ENCODE measurements around the gene TEX26. TPM values are rescaled to one million over a fixed set of nuclear protein-coding genes. Genes with fewer than 3 reads are reported as not detected.

Gene TEX26
- total RNA-seq, 4 donors from 2014 or later: 1.2 TPM; not detected in 3

DNA sequence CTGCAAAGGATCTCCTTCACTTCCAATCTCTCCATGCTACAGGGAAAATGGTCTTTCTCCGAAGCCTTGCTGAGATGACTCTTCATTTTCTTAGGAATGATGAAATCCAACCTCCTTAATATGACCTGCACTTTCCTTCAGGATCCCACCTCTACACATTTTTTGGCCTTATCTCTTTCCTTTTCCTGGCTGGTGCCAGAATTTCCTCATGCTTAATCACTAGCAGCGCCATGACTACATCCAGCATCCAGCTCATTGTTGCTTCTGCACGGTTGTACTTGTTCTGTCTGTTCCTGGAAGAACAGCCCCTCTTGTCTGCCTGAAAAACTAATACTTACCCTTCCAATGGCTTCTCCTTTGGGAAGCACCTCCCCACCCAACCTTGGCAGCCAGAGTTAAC is 68.4 kb downstream of the TEX26 start:
- Histone ChIP-seq H3K36me3 (no peaks in the 10 kb centered on the region), H3K27me3 (no peaks in the 10 kb centered on the region), H3K4me1 (no peaks in the 10 kb centered on the region), H3K4me3 (no peak overlapping the region), H3K9me3 (no peaks in the 10 kb centered on the region), H3K27ac (no peak overlapping the region)
- TF ChIP-seq, protein P1, sequence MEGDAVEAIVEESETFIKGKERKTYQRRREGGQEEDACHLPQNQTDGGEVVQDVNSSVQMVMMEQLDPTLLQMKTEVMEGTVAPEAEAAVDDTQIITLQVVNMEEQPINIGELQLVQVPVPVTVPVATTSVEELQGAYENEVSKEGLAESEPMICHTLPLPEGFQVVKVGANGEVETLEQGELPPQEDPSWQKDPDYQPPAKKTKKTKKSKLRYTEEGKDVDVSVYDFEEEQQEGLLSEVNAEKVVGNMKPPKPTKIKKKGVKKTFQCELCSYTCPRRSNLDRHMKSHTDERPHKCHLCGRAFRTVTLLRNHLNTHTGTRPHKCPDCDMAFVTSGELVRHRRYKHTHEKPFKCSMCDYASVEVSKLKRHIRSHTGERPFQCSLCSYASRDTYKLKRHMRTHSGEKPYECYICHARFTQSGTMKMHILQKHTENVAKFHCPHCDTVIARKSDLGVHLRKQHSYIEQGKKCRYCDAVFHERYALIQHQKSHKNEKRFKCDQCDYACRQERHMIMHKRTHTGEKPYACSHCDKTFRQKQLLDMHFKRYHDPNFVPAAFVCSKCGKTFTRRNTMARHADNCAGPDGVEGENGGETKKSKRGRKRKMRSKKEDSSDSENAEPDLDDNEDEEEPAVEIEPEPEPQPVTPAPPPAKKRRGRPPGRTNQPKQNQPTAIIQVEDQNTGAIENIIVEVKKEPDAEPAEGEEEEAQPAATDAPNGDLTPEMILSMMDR (IDR thresholded peaks at IDR 0.05): no peak
- no peak for TF ChIP-seq POLR2A (IDR thresholded peaks at IDR 0.05)
- intact Hi-C loops (cut with DNase I; ENCODE audit: low total_unique reads): no loop called here
- no peak for DNase-seq

- no peak for DNase-seq
- H3K4me3 ChIP-seq: no peak overlapping the region
- no peaks in the 10 kb centered on the region for H3K4me1 ChIP-seq
- intact Hi-C loops (cut with DNase I; ENCODE audit: low total_unique reads): no loop called here
- no peaks in the 10 kb centered on the region for H3K27me3 ChIP-seq
- no peak for TF ChIP-seq POLR2A (IDR thresholded peaks at IDR 0.05)
- TF ChIP-seq, protein P1 (IDR thresholded peaks at IDR 0.05): no peak
- H3K27ac ChIP-seq: no peak overlapping the region
- no peaks in the 10 kb centered on the region for H3K9me3 ChIP-seq
- H3K36me3 ChIP-seq: no peaks in the 10 kb centered on the region
Measured at GRCh38 chr13:31001647-31002046, 69.2 kb downstream of the TEX26 start.

DNA sequence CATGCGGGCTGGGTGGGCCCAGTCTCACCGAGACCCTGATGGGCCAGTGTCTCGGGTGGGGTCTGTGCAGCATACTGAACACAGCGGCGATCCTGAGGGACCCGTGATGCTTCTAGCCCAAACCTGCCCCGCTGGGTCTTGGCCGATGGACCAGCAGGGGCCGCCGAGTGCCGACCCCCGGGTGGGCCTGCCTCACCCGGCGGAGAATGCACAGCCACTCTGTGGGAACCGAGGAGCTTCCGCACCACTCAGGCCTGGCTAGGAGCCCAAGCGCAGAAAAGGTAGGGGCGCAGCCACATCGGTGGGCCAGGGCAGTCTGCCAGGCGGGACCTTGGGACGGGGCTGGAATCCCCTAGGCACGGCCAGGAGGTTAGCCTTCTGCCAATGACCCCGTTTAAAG is 72.6 kb downstream of the TEX26 start:
- intact Hi-C loops (cut with DNase I; ENCODE audit: low total_unique reads): no loop called here
- TF ChIP-seq, protein P1 (IDR thresholded peaks at IDR 0.05): no peak
- no peak for TF ChIP-seq POLR2A (IDR thresholded peaks at IDR 0.05)
- H3K9me3 ChIP-seq: no peaks in the 10 kb centered on the region

GRCh38 chr13:31007417-31007816 is 75.0 kb downstream of the TEX26 start:
- intact Hi-C loops (cut with DNase I; ENCODE audit: low total_unique reads): no loop called here
- TF ChIP-seq, protein P1 (IDR thresholded peaks at IDR 0.05): no peak
- TF ChIP-seq POLR2A (IDR thresholded peaks at IDR 0.05): no peak
- Histone ChIP-seq H3K27me3 (no peaks in the 10 kb centered on the region), H3K4me3 (no peak overlapping the region), H3K27ac (no peak overlapping the region), H3K9me3 (no peaks in the 10 kb centered on the region), H3K36me3 (no peaks in the 10 kb centered on the region), H3K4me1 (no peaks in the 10 kb centered on the region)
- DNase-seq: no peak

More for the DNA sequence above, 72.6 kb downstream of the TEX26 start:
- H3K27me3 ChIP-seq: no peaks in the 10 kb centered on the region
- no peak for DNase-seq
- H3K36me3 ChIP-seq: no peaks in the 10 kb centered on the region
- H3K4me1 ChIP-seq: no peaks in the 10 kb centered on the region
- no peak overlapping the region for H3K27ac ChIP-seq
- no peak overlapping the region for H3K4me3 ChIP-seq

DNA sequence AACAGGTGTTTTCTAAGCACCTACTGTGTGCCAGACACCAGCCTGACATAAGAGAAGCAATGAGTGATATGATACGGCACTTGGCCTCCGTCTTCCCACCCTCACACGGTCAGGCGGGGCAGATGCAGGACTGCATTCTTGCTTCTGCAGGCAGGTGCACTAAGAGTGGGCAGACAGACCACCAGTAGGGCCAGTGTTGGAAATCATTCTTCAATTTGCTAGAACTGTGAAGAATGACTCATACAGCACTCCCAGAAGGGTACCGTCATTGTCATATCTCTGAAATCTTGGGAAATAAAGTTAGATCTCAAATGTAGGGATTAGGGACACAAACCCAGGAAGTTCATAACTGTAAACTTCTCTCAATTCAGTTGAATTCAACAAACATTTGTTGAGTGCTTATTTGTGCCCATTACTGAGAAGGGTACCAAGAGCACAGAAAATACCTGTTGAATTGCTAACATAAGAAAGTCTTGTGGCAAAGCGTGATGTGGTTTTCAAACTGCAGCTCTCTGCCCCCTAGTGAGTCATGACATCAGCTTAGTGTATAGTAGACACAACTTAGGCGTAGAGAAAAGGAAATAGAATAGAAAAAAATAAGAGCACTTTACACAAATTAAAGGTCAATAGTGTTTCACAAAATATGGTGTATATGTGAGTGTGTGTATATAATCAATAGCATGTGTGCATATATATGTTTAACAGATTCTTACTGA is 76.1 kb downstream of the TEX26 start:
- Histone ChIP-seq H3K4me3 (no peak overlapping the region), H3K4me1 (no peaks in the 10 kb centered on the region), H3K27ac (no peak overlapping the region), H3K27me3 (no peaks in the 10 kb centered on the region), H3K9me3 (no peaks in the 10 kb centered on the region), H3K36me3 (no peaks in the 10 kb centered on the region)
- intact Hi-C loops (cut with DNase I; ENCODE audit: low total_unique reads): no loop called here
- no peak for DNase-seq
- TF ChIP-seq POLR2A (IDR thresholded peaks at IDR 0.05): no peak
- TF ChIP-seq, protein P1 (IDR thresholded peaks at IDR 0.05): no peak
